IPS-18a (cell line): ENCODE data around the gene HORMAD2.
"Not testable (repeated sequence)": the region's sequence is repeated elsewhere in the genome, so short reads cannot be mapped to it uniquely, and the experiment has no call there.

ENCODE experiments used
- H3K27ac ChIP-seq: one replicate; pipeline ENCODE4 v1.5.1; 2013; ENCODE audit warnings: low read length
- H3K27me3 ChIP-seq: one replicate; pipeline ENCODE4 v1.6.1; 2013; ENCODE audit warnings: mild to moderate bottlenecking, low read length; ENCODE audit not compliant: control insufficient read depth, insufficient read depth
- H3K36me3 ChIP-seq: one replicate; pipeline ENCODE4 v1.6.1; 2013; ENCODE audit warnings: low read depth, low read length; ENCODE audit not compliant: control insufficient read depth
- H3K4me1 ChIP-seq: one replicate; pipeline ENCODE4 v1.6.1; 2013; ENCODE audit warnings: low read depth, low read length; ENCODE audit not compliant: control insufficient read depth
- H3K4me3 ChIP-seq: one replicate; pipeline ENCODE4 v1.5.1; 2013; ENCODE audit warnings: low read length
- H3K9ac ChIP-seq: one replicate; pipeline ENCODE4 v1.6.1; 2013; ENCODE audit warnings: mild to moderate bottlenecking, low read length, moderate library complexity
- H3K9me3 ChIP-seq: one replicate; pipeline ENCODE4 v1.6.1; 2013; ENCODE audit warnings: low read depth, low read length; ENCODE audit not compliant: control insufficient read depth

The HORMAD2 gene

GRCh38 chr22:30206944-30207343 is 126.7 kb downstream of the HORMAD2 start:
- no peak overlapping the region for H3K9ac ChIP-seq
- no peaks in the 10 kb centered on the region for H3K4me1 ChIP-seq
- no peaks in the 10 kb centered on the region for H3K27me3 ChIP-seq
- H3K9me3 ChIP-seq = no peaks in the 10 kb centered on the region
- no peak overlapping the region for H3K27ac ChIP-seq
- no peaks in the 10 kb centered on the region for H3K36me3 ChIP-seq
- H3K4me3 ChIP-seq = no peak overlapping the region

GRCh38 chr22:30208631-30209603 is 128.7 kb downstream of the HORMAD2 start:
- no peaks in the 10 kb centered on the region for H3K4me1 ChIP-seq
- no peak overlapping the region for H3K4me3 ChIP-seq
- H3K27ac ChIP-seq = no peak overlapping the region
- H3K9ac ChIP-seq = no peak overlapping the region
- no peaks in the 10 kb centered on the region for H3K9me3 ChIP-seq
- H3K36me3 ChIP-seq = no peaks in the 10 kb centered on the region
- H3K27me3 ChIP-seq = no peaks in the 10 kb centered on the region

- Histone ChIP-seq H3K4me1 (no peaks in the 10 kb centered on the region), H3K27me3 (no peaks in the 10 kb centered on the region), H3K9ac (no peak overlapping the region)
These were observed 129.4 kb downstream of the HORMAD2 start for GRCh38 chr22:30209642-30210041.

GRCh38 chr22:30210235-30210909 is 130.1 kb downstream of the HORMAD2 start:
- Histone ChIP-seq H3K36me3 (no peaks in the 10 kb centered on the region), H3K27me3 (no peaks in the 10 kb centered on the region), H3K9ac (no peak overlapping the region), H3K4me3 (no peak overlapping the region), H3K9me3 (no peaks in the 10 kb centered on the region), H3K27ac (no peak overlapping the region), H3K4me1 (no peaks in the 10 kb centered on the region)

More at GRCh38 chr22:30209642-30210041, 129.4 kb downstream of the HORMAD2 start:
- no peak overlapping the region for H3K4me3 ChIP-seq
- no peaks in the 10 kb centered on the region for H3K9me3 ChIP-seq
- no peak overlapping the region for H3K27ac ChIP-seq
- H3K36me3 ChIP-seq = no peaks in the 10 kb centered on the region

- Histone ChIP-seq H3K9ac (no peak overlapping the region), H3K9me3 (no peaks in the 10 kb centered on the region), H3K36me3 (no peaks in the 10 kb centered on the region), H3K4me3 (no peak overlapping the region), H3K27ac (no peak overlapping the region), H3K27me3 (no peaks in the 10 kb centered on the region), H3K4me1 (no peaks in the 10 kb centered on the region)
These were observed 131.0 kb downstream of the HORMAD2 start for GRCh38 chr22:30211124-30211820.

- Histone ChIP-seq H3K9me3 (no peaks in the 10 kb centered on the region), H3K27ac (no peak overlapping the region), H3K27me3 (no peaks in the 10 kb centered on the region), H3K4me3 (no peak overlapping the region), H3K9ac (no peak overlapping the region), H3K36me3 (no peaks in the 10 kb centered on the region), H3K4me1 (no peaks in the 10 kb centered on the region)
These were observed 132.2 kb downstream of the HORMAD2 start for GRCh38 chr22:30212363-30212995.

GRCh38 chr22:30212996-30213441 is 132.8 kb downstream of the HORMAD2 start:
- Histone ChIP-seq H3K4me1 (no peaks in the 10 kb centered on the region), H3K4me3 (no peak overlapping the region), H3K9me3 (no peaks in the 10 kb centered on the region), H3K27ac (no peak overlapping the region), H3K9ac (no peak overlapping the region), H3K36me3 (no peaks in the 10 kb centered on the region), H3K27me3 (no peaks in the 10 kb centered on the region)

- H3K36me3 ChIP-seq = no peaks in the 10 kb centered on the region
- no peak overlapping the region for H3K27ac ChIP-seq
- H3K27me3 ChIP-seq = no peaks in the 10 kb centered on the region
- no peaks in the 10 kb centered on the region for H3K9me3 ChIP-seq
- H3K9ac ChIP-seq = no peak overlapping the region
- H3K4me1 ChIP-seq = no peaks in the 10 kb centered on the region
- H3K4me3 ChIP-seq = no peak overlapping the region
These were observed 134.6 kb downstream of the HORMAD2 start for GRCh38 chr22:30214703-30215407.

GRCh38 chr22:30216272-30216671 is 136.0 kb downstream of the HORMAD2 start:
- H3K27me3 ChIP-seq, H3K27ac ChIP-seq, H3K36me3 ChIP-seq, H3K9me3 ChIP-seq, H3K9ac ChIP-seq, H3K4me1 ChIP-seq, H3K4me3 ChIP-seq: not testable (repeated sequence)

GRCh38 chr22:30216710-30217109 is 136.4 kb downstream of the HORMAD2 start:
- Histone ChIP-seq H3K36me3 (no peaks in the 10 kb centered on the region), H3K4me1 (no peaks in the 10 kb centered on the region)

More at GRCh38 chr22:30216710-30217109, 136.4 kb downstream of the HORMAD2 start:
- Histone ChIP-seq H3K27ac (no peak overlapping the region), H3K4me3 (no peak overlapping the region), H3K9ac (no peak overlapping the region), H3K9me3 (no peaks in the 10 kb centered on the region), H3K27me3 (no peaks in the 10 kb centered on the region)
